Measurements from ENCODE around the gene KRTAP29-1.
"Not testable (repeated sequence)": the region's sequence is repeated elsewhere in the genome, so short reads cannot be mapped to it uniquely, and the experiment has no call there.

The KRTAP29-1 gene

DNA sequence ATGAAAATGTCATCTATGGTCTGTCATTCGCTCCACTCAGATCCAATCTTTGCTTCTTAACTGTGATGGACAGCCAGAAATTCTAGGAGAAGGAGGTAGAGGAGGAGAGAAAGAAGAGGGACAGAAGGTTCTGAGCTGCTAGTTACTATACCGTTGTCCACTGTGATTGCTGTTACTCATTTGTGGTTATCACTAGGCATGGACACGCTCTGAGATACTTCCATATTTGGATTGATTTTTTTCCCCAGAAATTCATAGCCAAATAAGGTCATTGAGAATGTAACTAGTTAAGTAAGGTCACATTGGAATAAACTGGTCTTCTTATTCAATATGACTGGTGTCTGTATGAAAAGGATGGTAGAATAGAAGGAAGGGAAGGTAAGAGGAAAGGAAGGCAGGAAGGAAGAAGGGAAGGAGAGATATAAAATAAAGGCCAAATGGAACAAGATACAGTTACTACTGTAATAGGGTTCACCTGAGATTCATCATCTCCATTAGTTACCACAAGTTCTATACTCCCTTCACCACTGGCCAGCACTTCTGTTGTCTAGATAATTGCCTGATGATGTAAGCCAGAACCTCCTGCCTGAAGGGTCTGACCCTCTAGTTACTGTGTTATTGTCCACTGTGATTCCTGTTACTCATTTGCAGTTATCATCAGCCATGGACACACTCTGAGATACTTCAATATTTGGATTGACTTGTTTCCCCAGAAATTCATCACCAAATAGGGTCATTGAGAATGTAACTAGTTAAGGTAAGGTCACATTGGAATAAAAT is 24.3 kb downstream of the KRTAP29-1 start:
- H3K4me3 ChIP-seq (ENCODE audit: low read depth, low read length), result no peak overlapping the region
- DNase-seq (ENCODE audit: low read depth), result no peak
- in situ Hi-C loops (cut with HindIII; ENCODE audit: low sequenced_read_pairs), result no loop called here
- TF ChIP-seq, protein P1, sequence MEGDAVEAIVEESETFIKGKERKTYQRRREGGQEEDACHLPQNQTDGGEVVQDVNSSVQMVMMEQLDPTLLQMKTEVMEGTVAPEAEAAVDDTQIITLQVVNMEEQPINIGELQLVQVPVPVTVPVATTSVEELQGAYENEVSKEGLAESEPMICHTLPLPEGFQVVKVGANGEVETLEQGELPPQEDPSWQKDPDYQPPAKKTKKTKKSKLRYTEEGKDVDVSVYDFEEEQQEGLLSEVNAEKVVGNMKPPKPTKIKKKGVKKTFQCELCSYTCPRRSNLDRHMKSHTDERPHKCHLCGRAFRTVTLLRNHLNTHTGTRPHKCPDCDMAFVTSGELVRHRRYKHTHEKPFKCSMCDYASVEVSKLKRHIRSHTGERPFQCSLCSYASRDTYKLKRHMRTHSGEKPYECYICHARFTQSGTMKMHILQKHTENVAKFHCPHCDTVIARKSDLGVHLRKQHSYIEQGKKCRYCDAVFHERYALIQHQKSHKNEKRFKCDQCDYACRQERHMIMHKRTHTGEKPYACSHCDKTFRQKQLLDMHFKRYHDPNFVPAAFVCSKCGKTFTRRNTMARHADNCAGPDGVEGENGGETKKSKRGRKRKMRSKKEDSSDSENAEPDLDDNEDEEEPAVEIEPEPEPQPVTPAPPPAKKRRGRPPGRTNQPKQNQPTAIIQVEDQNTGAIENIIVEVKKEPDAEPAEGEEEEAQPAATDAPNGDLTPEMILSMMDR (IDR thresholded peaks at IDR 0.05; ENCODE audit: low read depth, low read length, missing control alignments), result no peak

DNA sequence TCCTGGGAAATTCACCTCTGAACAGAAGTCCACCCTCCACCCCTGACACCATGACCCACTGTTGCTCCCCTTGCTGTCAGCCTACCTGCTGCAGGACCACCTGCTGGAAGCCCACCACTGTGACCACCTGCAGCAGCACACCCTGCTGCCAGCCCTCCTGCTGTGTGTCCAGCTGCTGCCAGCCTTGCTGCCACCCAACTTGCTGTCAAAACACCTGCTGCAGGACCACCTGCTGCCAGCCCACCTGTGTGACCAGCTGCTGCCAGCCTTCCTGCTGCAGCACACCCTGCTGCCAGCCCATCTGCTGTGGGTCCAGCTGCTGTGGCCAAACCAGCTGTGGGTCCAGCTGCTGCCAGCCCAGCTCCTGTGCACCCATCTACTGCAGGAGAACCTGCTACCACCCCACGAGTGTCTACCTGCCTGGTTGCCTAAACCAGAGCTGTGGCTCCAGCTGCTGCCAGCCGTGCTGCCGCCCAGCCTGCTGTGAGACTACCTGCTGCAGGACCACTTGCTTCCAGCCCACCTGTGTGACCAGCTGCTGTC is 26.9 kb downstream of the KRTAP29-1 start, which contains the start of gene KRTAP9-7:
KRTAP9-7 (plus strand) TSS at position 51 of the 543 bp plus-strand sequence; CDS start at position 51, 0 bp downstream.
- H3K4me3 ChIP-seq (ENCODE audit: low read depth, low read length); DNase-seq (ENCODE audit: low read depth); in situ Hi-C loops (cut with HindIII; ENCODE audit: low sequenced_read_pairs): not testable (repeated sequence)

DNA sequence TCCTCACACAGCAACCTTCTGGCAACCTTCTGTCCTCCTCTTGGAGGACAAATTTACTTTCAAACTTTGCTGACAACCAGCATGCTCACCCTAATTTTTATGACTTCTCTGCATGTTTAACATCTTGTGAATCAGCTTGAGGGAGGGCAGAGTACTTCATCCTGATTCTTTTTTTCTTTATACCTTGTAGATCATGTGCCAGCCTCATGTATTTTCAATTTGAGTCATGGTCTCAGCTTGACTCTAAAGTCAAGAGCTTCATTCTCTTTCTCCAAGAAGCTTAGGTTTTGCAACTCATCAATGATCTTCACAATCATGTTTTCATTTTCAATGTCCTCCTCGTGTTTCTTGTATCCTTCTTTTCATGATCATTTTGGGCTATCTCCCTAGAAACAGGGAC is 30.8 kb downstream of the KRTAP29-1 start:
- no peak for DNase-seq (ENCODE audit: low read depth)
- in situ Hi-C loops (cut with HindIII; ENCODE audit: low sequenced_read_pairs), result no loop called here
- no peak overlapping the region for H3K4me3 ChIP-seq (ENCODE audit: low read depth, low read length)
- TF ChIP-seq, protein P1 (IDR thresholded peaks at IDR 0.05; ENCODE audit: low read depth, low read length, missing control alignments), result no peak

DNA sequence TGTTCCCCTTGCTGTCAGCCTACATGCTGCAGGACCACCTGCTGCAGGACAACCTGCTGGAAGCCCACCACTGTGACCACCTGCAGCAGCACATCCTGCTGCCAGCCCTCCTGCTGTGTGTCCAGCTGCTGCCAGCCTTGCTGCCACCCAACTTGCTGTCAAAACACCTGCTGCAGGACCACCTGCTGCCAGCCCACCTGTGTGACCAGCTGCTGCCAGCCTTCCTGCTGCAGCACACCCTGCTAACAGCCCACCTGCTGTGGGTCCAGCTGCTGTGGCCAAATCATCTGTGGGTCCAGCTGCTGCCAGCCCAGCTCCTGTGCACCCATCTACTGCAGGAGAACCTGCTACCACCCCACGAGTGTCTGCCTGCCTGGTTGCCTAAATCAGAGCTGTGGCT is 31.3 kb downstream of the KRTAP29-1 start:
- in situ Hi-C loops (cut with HindIII; ENCODE audit: low sequenced_read_pairs); H3K4me3 ChIP-seq (ENCODE audit: low read depth, low read length); DNase-seq (ENCODE audit: low read depth): not testable (repeated sequence)

DNA sequence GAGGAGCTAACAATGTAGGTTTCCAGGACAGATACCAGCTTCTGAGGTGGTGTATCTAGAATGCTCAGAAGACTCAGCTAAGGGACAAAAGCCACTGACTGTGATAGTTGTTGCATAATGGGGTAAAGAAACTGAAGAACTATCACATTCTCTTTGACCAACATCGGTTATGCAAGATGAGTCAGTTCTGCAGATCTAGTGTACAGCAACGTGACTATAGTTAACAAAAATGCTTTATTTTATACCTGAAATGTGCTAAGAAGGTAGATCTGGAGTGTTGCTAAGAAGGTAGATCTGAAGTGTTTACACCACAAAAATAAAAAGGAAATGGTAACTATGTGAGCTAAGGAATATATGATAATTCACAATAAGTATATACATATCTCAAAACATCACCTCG is 34.9 kb downstream of the KRTAP29-1 start:
- TF ChIP-seq, protein P1 (IDR thresholded peaks at IDR 0.05; ENCODE audit: low read depth, low read length, missing control alignments), result no peak
- in situ Hi-C loops (cut with HindIII; ENCODE audit: low sequenced_read_pairs), result no loop called here
- no peak for DNase-seq (ENCODE audit: low read depth)
- H3K4me3 ChIP-seq (ENCODE audit: low read depth, low read length), result no peak overlapping the region

DNA sequence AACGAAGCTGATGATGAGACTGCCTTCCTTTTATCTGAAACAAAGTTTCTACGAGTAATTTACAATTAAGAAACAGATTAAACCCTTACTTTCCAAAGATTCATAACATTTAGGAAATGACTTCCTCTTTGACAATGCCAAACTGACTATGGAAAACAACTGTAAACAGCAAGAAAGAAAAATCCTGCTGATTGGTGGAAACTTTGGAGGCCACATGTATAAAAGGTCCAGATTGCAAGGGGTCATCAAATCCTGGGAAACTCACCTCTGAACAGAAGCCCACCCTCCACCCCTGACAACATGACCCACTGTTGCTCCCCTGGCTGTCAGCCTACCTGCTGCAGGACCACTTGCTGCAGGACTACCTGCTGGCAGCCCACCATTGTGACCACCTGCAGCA is 37.6 kb downstream of the KRTAP29-1 start, which contains the start of gene KRTAP9-6:
KRTAP9-6 (plus strand) TSS at position 301 of the 400 bp plus-strand sequence; CDS start at position 301, 0 bp downstream.
- no peak within 1 kb of the TSS for H3K4me3 ChIP-seq (ENCODE audit: low read depth, low read length)
- in situ Hi-C loops (cut with HindIII; ENCODE audit: low sequenced_read_pairs), result no loop called here
- TF ChIP-seq, protein P1 (IDR thresholded peaks at IDR 0.05; ENCODE audit: low read depth, low read length, missing control alignments), result no peak
- no peak for DNase-seq (ENCODE audit: low read depth)

DNA sequence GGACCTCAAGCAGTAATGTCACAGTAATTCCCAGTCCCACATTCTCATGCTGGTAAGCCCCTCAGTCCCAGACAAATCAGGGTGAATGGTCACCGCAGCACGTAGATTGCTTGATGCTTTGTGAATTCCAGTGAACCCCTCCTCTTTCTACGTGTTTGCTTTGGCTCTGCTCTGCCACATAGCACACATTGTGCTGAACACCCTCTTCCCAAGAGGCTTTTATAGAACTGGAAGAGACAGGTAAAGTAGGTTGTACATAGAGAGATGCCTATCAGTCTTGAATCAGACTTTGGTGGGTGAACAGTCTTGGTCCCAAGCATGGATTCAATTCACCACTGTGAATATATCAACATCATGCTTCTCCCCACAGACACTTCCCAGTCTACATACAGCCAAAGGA is 38.1 kb downstream of the KRTAP29-1 start:
- H3K4me3 ChIP-seq (ENCODE audit: low read depth, low read length), result no peak overlapping the region
- in situ Hi-C loops (cut with HindIII; ENCODE audit: low sequenced_read_pairs), result no loop called here
- TF ChIP-seq, protein P1 (IDR thresholded peaks at IDR 0.05; ENCODE audit: low read depth, low read length, missing control alignments), result no peak
- no peak for DNase-seq (ENCODE audit: low read depth)
